ENCODE results near the gene ADCYAP1R1. TPM values are rescaled to one million over a fixed set of nuclear protein-coding genes. Genes with fewer than 3 reads are reported as not detected.

ADCYAP1R1 gene
- total RNA-seq, 1 experiment from 2014 or later: 0.16 TPM

- DNase-seq (ENCODE audit: low spot score): no peak
These were observed 9.0 kb upstream of the ADCYAP1R1 start for GRCh38 chr7:31043051-31043471.

GRCh38 chr7:31044529-31044928, 7.6 kb upstream of the ADCYAP1R1 start:
- DNase-seq (ENCODE audit: low spot score): no peak

- DNase-seq (ENCODE audit: low spot score): no peak
These were observed 5.4 kb upstream of the ADCYAP1R1 start for GRCh38 chr7:31046723-31047122.

DNA sequence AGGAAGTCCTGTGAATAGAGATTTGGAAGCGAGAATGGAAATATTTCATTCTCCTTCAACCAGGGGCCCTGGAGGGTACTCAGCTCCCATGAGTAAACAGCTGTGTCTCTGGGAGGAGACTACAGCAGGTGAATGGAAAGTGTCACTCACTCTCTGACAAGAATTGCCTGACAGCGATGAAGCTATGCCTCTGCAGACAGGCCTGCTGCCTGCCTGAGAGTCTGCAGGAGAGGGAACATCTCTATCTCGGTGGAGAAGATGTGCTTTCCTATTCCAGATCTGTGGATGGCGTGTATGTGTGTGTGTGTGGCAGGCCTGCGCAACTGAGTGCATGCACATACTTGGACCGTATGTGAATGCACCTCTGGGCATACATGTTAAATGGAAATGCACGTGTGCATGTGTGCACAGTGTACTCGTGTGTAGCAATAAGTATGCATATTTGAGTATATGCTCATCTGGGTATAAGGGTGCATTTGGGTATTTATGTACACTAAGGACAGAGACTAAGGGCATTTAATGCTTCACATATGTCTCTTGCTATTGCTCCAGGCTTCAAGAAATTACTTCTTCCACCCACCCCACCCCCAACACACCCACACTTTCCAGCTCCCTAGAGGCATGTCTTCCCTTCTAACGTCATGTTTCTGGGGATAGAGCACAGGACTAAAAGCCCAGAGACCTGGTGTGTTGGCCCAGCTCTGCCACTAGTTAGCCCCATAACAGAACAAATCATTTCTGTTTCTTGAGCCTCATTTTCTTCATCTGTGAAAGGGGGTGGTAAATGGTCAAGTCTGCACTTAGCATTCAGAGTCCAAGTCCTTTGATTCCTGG, 4.6 kb upstream of the ADCYAP1R1 start:
- DNase-seq (ENCODE audit: low spot score): no peak

GRCh38 chr7:31049005-31049765, 2.9 kb upstream of the ADCYAP1R1 start:
- no peak for DNase-seq (ENCODE audit: low spot score)

- no peak for DNase-seq (ENCODE audit: low spot score)
These were observed 356 bp downstream of the ADCYAP1R1 start for GRCh38 chr7:31052487-31052840.

- DNase-seq (ENCODE audit: low spot score): no peak
These were observed 913 bp downstream of the ADCYAP1R1 start for GRCh38 chr7:31052841-31053601.

DNA sequence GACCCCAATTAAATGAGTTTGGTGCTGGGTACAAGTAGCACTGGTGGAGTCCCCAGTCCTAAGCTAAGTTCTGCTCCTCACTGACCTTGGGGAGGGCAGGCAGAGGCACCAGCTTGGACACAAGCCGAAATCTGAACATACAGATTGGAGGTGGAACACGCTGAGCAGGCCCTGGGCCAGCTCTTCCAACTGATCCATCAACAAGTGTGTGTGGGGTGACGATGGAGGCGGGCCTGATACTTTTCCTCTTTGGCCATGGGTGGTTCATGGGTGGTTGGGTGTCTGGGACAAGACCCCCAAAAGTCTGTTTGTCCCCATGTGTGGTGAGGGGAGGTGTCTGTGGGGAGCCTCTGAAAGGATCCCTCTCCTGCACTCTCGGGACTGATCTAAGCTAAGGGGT, 1.9 kb downstream of the ADCYAP1R1 start:
- no peak for DNase-seq (ENCODE audit: low spot score)

- no peak for DNase-seq (ENCODE audit: low spot score)
These were observed 2.6 kb downstream of the ADCYAP1R1 start for GRCh38 chr7:31054608-31055278.

DNA sequence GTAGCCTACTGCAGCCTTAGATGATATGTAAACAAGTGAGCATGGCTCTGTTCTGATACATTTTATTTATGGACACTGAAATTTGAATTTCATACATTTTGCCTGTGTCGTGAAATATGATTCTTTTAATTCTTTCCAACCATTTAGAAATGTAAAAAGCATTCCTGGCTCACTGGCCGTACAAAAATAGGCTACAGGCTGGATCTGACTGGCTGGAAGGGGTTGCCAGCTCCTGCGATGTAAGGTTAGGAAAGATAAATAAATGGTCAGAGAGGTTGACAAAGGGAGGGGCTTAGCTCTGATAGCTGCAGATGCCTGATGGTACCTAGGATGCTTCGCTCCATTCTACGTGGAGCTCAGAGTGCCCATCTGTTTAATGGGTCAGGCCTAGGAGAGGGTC, 3.4 kb downstream of the ADCYAP1R1 start:
- DNase-seq (ENCODE audit: low spot score): no peak

DNA sequence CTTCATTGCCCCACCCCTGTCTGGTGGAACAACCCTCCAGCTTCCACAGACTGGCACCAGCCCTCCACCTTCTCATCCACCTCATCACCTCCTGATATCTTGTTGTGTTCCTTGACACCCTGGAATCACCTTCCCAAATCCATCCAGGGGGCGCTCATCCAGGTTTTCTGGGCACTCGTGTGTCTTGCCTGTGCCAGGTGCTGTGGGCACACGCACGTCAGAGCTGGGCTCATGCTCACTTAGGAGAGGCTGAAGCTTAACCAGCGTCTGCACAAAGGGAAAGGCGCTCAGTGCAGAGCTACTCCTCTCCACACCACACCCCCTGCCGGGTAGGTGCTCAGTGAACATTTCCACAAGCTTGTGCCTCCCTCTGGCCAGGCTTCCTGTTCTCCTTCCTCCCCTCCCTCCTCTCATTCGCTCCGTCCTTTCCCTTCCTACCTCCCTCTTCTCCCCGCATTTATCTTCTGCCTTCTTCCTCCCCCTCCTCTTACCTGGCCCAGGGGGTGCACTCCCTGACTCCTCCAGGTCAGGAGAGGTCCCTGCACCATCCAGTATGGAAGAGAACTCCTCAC, 4.8 kb downstream of the ADCYAP1R1 start:
- DNase-seq (ENCODE audit: low spot score): no peak

- DNase-seq (ENCODE audit: low spot score): peak; percentile 51
These were observed 6.0 kb downstream of the ADCYAP1R1 start for GRCh38 chr7:31058122-31058521.

DNA sequence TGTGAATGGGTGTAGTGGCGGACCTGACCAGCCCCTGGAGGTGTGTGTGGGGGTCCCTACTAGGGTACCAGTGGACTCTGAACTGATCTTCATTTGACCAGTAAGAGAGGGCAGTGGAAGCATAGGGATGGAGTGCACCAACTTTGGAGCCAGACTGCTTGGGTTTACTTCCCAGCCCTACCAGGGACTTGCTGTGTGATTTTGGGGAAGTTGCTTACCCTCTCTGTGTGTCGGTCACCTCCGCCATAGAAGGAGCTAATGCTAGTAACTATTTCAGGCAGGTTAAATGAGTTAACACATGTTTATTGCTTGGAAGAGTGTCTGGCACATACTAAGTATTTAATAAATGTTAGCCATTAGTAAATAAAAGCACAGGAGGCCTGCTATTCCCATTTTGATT, 6.6 kb downstream of the ADCYAP1R1 start:
- DNase-seq (ENCODE audit: low spot score): no peak

GRCh38 chr7:31059551-31059950, 7.4 kb downstream of the ADCYAP1R1 start:
- DNase-seq (ENCODE audit: low spot score): no peak

GRCh38 chr7:31061185-31061584, 9.1 kb downstream of the ADCYAP1R1 start:
- DNase-seq (ENCODE audit: low spot score): no peak

DNA sequence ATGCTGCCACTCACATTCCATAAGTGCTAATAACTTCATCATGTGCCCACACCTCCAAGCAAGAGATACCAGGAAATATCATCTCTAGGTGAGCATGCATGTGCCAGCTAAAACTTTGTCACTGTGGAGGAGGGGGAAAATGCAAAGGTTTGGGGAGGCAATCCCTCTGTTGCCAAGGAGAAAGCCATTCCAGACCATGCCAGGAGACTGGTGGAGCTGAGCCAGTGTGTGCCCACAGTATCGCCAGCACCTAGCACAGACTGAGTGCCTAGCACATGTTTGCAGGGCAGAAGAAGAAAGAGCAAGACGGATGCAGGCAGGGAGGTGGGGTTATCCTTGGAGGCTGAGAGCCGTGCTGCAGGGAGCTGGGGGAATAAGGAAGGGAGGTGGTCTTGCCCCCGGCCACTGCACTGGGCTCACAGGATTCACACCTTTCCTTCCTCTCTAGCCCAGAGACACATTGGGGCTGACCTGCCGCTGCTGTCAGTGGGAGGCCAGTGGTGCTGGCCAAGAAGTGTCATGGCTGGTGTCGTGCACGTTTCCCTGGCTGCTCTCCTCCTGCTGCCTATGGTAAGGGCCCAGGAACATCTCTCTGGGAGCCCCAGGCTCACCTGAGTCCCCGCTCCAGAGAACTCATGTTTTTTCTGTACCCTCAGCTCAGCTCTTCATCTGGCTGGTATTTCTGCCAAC, 10.8 kb downstream of the ADCYAP1R1 start:
- DNase-seq (ENCODE audit: low spot score): no peak

DNA sequence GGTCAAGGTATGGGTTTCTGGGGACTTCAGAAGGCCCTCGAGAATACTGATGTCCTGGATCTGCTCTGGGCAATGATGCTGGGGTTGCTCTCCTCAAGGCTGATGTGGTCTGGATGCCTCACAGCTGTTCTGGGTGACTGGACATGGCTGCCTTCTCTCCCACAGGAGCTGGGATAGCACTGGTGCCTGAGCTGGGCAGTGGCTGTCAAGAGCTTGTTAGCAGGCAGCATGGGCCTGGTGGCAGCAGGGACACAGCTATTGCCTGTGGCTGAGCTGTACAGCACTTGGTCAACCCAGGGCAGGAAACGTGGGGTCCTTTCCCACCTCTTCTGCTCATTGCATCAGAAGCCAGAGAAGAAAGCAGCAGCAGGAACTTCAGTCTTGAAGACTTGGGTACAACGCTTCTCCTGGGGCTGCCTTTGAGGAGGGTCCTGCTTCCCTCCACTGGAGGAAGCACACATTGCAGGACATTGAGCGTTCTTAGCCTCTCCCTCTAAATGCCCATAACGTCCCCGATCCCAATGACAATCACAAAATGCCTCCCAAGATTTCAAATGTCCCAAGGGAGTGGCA, 13.0 kb downstream of the ADCYAP1R1 start:
- DNase-seq (ENCODE audit: low spot score): no peak

DNA sequence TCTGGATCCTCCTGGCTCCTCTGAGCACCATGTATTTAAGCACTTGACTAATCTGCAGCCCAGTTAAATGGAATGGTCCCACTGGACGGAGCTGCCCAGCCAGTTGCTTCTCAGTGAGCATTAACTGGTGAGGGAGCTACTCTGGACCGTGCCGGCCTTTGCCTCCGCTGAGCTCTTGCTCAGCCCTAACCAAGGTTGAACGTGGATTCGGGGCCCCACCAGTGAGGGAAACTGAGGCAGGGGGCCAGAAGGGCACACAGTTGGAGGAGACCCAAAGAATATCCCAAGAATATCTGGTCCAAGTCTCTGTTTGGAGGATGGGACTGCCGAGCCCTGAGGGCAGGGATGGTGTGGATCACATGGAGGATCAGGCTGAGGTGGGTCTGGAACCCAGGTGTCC, 13.7 kb downstream of the ADCYAP1R1 start:
- DNase-seq (ENCODE audit: low spot score): no peak

DNA sequence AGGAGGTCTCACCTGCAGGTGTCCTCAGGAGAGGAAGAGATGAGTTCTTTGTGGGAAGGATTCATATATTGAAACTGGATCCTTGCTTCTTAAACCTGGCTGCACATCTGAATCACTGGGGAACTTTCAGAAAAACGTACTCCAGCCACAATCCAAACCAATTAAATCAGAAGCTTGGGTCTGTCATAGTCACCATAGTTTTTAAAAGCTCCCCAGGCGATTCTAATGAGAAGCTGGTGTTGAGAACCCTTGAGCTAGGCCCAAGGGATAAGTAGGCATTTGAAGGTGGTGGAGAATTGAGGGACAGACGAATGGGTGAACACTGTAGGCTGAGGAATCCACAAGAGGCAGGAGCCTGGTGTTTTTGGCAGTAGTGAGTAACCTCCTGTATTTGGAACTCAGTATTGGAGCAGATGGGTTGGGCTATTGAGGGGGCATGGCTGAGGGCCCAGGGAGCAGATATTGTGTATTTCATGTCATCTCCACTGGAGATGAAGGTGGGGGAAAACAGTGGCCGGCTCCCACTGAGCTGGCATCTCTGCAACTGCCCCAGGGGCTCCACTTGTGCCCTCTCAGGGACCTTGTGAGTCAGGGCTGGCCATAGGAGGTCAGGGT, 14.5 kb downstream of the ADCYAP1R1 start:
- no peak for DNase-seq (ENCODE audit: low spot score)

- DNase-seq (ENCODE audit: low spot score): no peak
These were observed 15.4 kb downstream of the ADCYAP1R1 start for GRCh38 chr7:31067491-31067890.

All from A172 (cell line).